H9 (cell line): ENCODE measurements around the gene PCNX3. TPM values are rescaled to one million over a fixed set of nuclear protein-coding genes. Genes with fewer than 3 reads are reported as not detected.

Experiments used
- DNase-seq: peaks from one replicate; pipeline ENCODE4 v3.0.0-alpha.2; 2017
- H2AFZ ChIP-seq: one replicate; pipeline ENCODE4 v1.6.1; 2013; ENCODE audit warnings: mild to moderate bottlenecking, low read length, control low read depth, moderate library complexity
- H2AK5ac ChIP-seq: 2 replicates; pipeline ENCODE4 v1.6.1; 2013; ENCODE audit warnings: low read length, control low read depth, mixed read lengths; ENCODE audit not compliant: insufficient read length
- H2BK120ac ChIP-seq: one replicate; pipeline ENCODE4 v1.6.1; 2013; ENCODE audit warnings: low read depth, mild to moderate bottlenecking, low read length, control low read depth, inconsistent platforms; ENCODE audit not compliant: poor library complexity, severe bottlenecking
- H2BK12ac ChIP-seq: 2 replicates; pipeline ENCODE4 v1.6.1; 2013; ENCODE audit warnings: low read length, control low read depth, mixed read lengths, low read depth; ENCODE audit not compliant: insufficient read length
- H2BK15ac ChIP-seq: 2 replicates; pipeline ENCODE4 v1.6.1; 2013; ENCODE audit warnings: low read depth, low read length, control low read depth
- H2BK20ac ChIP-seq: one replicate; pipeline ENCODE4 v1.6.1; 2013; ENCODE audit warnings: low read depth, mild to moderate bottlenecking, low read length, control low read depth, inconsistent platforms; ENCODE audit not compliant: poor library complexity, severe bottlenecking
- H2BK5ac ChIP-seq: 2 replicates; pipeline ENCODE4 v1.6.1; 2013; ENCODE audit warnings: low read length, control low read depth, mixed read lengths; ENCODE audit not compliant: insufficient read length
- H3K14ac ChIP-seq: 2 replicates; pipeline ENCODE4 v1.6.1; 2013; ENCODE audit warnings: low read length, control low read depth; ENCODE audit not compliant: insufficient read depth
- H3K18ac ChIP-seq: 2 replicates; pipeline ENCODE4 v1.6.1; 2013; ENCODE audit warnings: low read depth, mild to moderate bottlenecking, mixed read lengths, low read length, control low read depth; ENCODE audit not compliant: insufficient read length
- H3K23ac ChIP-seq: 2 replicates; pipeline ENCODE4 v1.6.1; 2013; ENCODE audit warnings: low read length, control low read depth, mixed read lengths, low read depth; ENCODE audit not compliant: insufficient read length
- H3K23me2 ChIP-seq: 2 replicates; pipeline ENCODE4 v1.6.1; 2013; ENCODE audit warnings: low read depth, mild to moderate bottlenecking, mixed read lengths, low read length, control low read depth; ENCODE audit not compliant: insufficient read length, poor library complexity, severe bottlenecking
- H3K27ac ChIP-seq: 2 replicates; pipeline ENCODE4 v1.5.1; 2013; ENCODE audit warnings: low read length, control low read depth, mixed read lengths, low read depth; ENCODE audit not compliant: insufficient read length
- H3K27me3 ChIP-seq: 2 replicates; pipeline ENCODE4 v1.6.1; 2013; ENCODE audit warnings: low read length, control low read depth, inconsistent platforms; ENCODE audit not compliant: insufficient read depth
- H3K4ac ChIP-seq: 2 replicates; pipeline ENCODE4 v1.6.1; 2013; ENCODE audit warnings: low read depth, mild to moderate bottlenecking, control low read depth, inconsistent platforms, low read length, moderate library complexity
- H3K4me1 ChIP-seq: 2 replicates; pipeline ENCODE4 v1.6.1; 2013; ENCODE audit warnings: low read length, control low read depth, inconsistent platforms; ENCODE audit not compliant: insufficient read depth
- H3K4me2 ChIP-seq: 2 replicates; pipeline ENCODE4 v1.6.1; 2013; ENCODE audit warnings: low read length, control low read depth, mixed read lengths; ENCODE audit not compliant: insufficient read length, insufficient read depth
- H3K56ac ChIP-seq: 2 replicates; pipeline ENCODE4 v1.6.1; 2013; ENCODE audit warnings: low read depth, mild to moderate bottlenecking, mixed read lengths, low read length, control low read depth; ENCODE audit not compliant: insufficient read length
- H3K79me1 ChIP-seq: 2 replicates; pipeline ENCODE4 v1.6.1; 2013; ENCODE audit warnings: low read depth, mild to moderate bottlenecking, moderate library complexity, low read length, control low read depth, inconsistent platforms; ENCODE audit not compliant: insufficient read depth, poor library complexity, severe bottlenecking
- H3K79me2 ChIP-seq: 2 replicates; pipeline ENCODE4 v1.6.1; 2013; ENCODE audit warnings: low read length, control low read depth, inconsistent platforms; ENCODE audit not compliant: insufficient read depth
- H3K9ac ChIP-seq: 2 replicates; pipeline ENCODE4 v1.6.1; 2013; ENCODE audit warnings: low read length, control low read depth, mixed read lengths; ENCODE audit not compliant: insufficient read length; ENCODE audit errors: extremely low read depth
- H3K9me3 ChIP-seq: one replicate; pipeline ENCODE4 v1.6.1; 2013; ENCODE audit warnings: low read depth, low read length, inconsistent platforms; ENCODE audit not compliant: control insufficient read depth
- H3T11ph ChIP-seq: one replicate; pipeline ENCODE4 v1.6.1; 2013; ENCODE audit warnings: mild to moderate bottlenecking, low read length, control low read depth, inconsistent platforms
- H4K20me1 ChIP-seq: one replicate; pipeline ENCODE4 v1.6.1; 2013; ENCODE audit not compliant: control insufficient read depth, insufficient read length, insufficient read depth
- H4K5ac ChIP-seq: 2 replicates; pipeline ENCODE4 v1.6.1; 2013; ENCODE audit warnings: low read depth, mild to moderate bottlenecking, mixed read lengths, low read length, control low read depth; ENCODE audit not compliant: insufficient read length
- H4K8ac ChIP-seq: replicated peaks from 2 replicates; pipeline ENCODE4 v1.6.1; 2013; ENCODE audit warnings: low read length, control low read depth, mixed read lengths, low read depth; ENCODE audit not compliant: insufficient read length
- H4K91ac ChIP-seq: 2 replicates; pipeline ENCODE4 v1.6.1; 2013; ENCODE audit warnings: low read depth, mild to moderate bottlenecking, moderate library complexity, mixed read lengths, low read length, control low read depth; ENCODE audit not compliant: insufficient read length
- H3K27ac Mint-ChIP-seq, 3 experiments: 2 replicates in 2 of 3; 3 replicates in 1 of 3; pipeline ENCODE4 v1.8.0; 2020 to 2021; ENCODE audit warnings: mixed read lengths in 3 of 3, mild to moderate bottlenecking in 1 of 3, moderate library complexity in 1 of 3
- H3K27me3 Mint-ChIP-seq: 2 replicates; pipeline ENCODE4 v1.8.0; 2021; ENCODE audit warnings: low read depth, mild to moderate bottlenecking, moderate library complexity, mixed read lengths
- H3K36me3 Mint-ChIP-seq, 3 experiments: 2 replicates in 2 of 3; 3 replicates in 1 of 3; pipeline ENCODE4 v1.8.0; 2020 to 2021; ENCODE audit warnings: low read depth in 3 of 3, mixed read lengths in 3 of 3; ENCODE audit not compliant: insufficient read depth in 1 of 3
- H3K4me1 Mint-ChIP-seq, 2 experiments: 2 replicates each; pipeline ENCODE4 v1.8.0; 2020; ENCODE audit warnings: mixed read lengths in 2 of 2
- H3K4me3 Mint-ChIP-seq, 2 experiments: 2 replicates in 1 of 2; 3 replicates in 1 of 2; pipeline ENCODE4 v1.8.0; 2020 to 2021; ENCODE audit warnings: mild to moderate bottlenecking in 2 of 2, mixed read lengths in 2 of 2, moderate library complexity in 1 of 2
- H3K9me3 Mint-ChIP-seq, 2 experiments: 2 replicates in 1 of 2; 3 replicates in 1 of 2; pipeline ENCODE4 v1.8.0; 2020; ENCODE audit warnings: mild to moderate bottlenecking in 2 of 2, mixed read lengths in 2 of 2, moderate library complexity in 1 of 2
- CTCF ChIP-seq: fragments of 200-600 bp; sonication (generic); conservative IDR thresholded peaks from 3 replicates; pipeline ENCODE4 v1.8.0; 2021; ENCODE audit warnings: antibody characterized with exemption, mild to moderate bottlenecking
- WGBS: extraction: QIAGEN DNeasy Blood & Tissue Kit; methylation state at CpG from one replicate; pipeline ENCODE4 v1.1.7; 2013; ENCODE audit warnings: missing lambda C conversion rate, low lambda C conversion rate, mixed read lengths; ENCODE audit not compliant: insufficient read length; ENCODE audit errors: extremely low coverage; 5-methylcytosine and 5-hydroxymethylcytosine counted together
- total RNA-seq: library from RNA; stranded (reverse); gene quantifications from 2 replicates; pipeline ENCODE4 v1.2.1, GENCODE V29; 2021

Gene PCNX3
- total RNA-seq, 1 experiment from 2014 or later = 50.5 TPM

- no peak overlapping the region for H2AK5ac ChIP-seq
- H3K79me2 ChIP-seq = no peaks in the 10 kb centered on the region
- H4K8ac ChIP-seq = no peak overlapping the region
- H3K4me1 Mint-ChIP-seq = peaks cover 20% of the 10 kb centered on the region in 2 experiments
- no peak overlapping the region for H2BK5ac ChIP-seq
- no peaks in the 10 kb centered on the region for H4K20me1 ChIP-seq
- peaks cover 4% of the 10 kb centered on the region for H3K23me2 ChIP-seq
- H3K18ac ChIP-seq = no peak overlapping the region
- H3K9ac ChIP-seq = peak overlapping the region; percentile 60
- H3K4ac ChIP-seq = no peak overlapping the region
- H3K4me2 ChIP-seq = peak overlapping the region; percentile 86
- no peaks in the 10 kb centered on the region for H3K9me3 ChIP-seq
- peaks cover 4% of the 10 kb centered on the region; the same call in 1 of the 2 replicates for H3K4me1 ChIP-seq
- H3T11ph ChIP-seq = no peak overlapping the region
- WGBS = no CpG with 5 or more reads among the region's 12 CpGs
- DNase-seq = no peak
- peak overlapping the region; percentile 18 for H3K27ac ChIP-seq
- peak overlapping the region; percentile 42; the same call in 1 of the 2 replicates for H3K14ac ChIP-seq
- no peak overlapping the region for H2BK20ac ChIP-seq
- H3K9me3 Mint-ChIP-seq = no peaks in the 10 kb centered on the region; a peak in 1 of 5 replicates
- no peak overlapping the region for H4K91ac ChIP-seq
- H3K27me3 Mint-ChIP-seq = peaks cover 1% of the 10 kb centered on the region; the same call in 1 of the 2 replicates
- H3K36me3 Mint-ChIP-seq = peaks cover 30 to 53% (median 43%) of the 10 kb centered on the region in 3 experiments
- H3K23ac ChIP-seq = no peak overlapping the region
- H2BK15ac ChIP-seq = no peak overlapping the region
- no peaks in the 10 kb centered on the region for H3K79me1 ChIP-seq
- no peak overlapping the region for H2BK12ac ChIP-seq
- no peak overlapping the region for H3K56ac ChIP-seq
- H3K27ac Mint-ChIP-seq = peak overlapping the region; percentile 97 to 98 (median 98)
- H3K4me3 Mint-ChIP-seq = peak overlapping the region; percentile 78 to 80
- H3K27me3 ChIP-seq = no peaks in the 10 kb centered on the region
- no peak overlapping the region for H4K5ac ChIP-seq
- no peak overlapping the region for H2AFZ ChIP-seq
- no peak overlapping the region for H2BK120ac ChIP-seq
- no peak for TF ChIP-seq CTCF
Measured at GRCh38 chr11:65653229-65654225, 38.0 kb downstream of the PCNX3 start.
